ENCODE results near the gene RAB9B. TPM values are rescaled to one million over a fixed set of nuclear protein-coding genes. Genes with fewer than 3 reads are reported as not detected.

Gene RAB9B
- total RNA-seq, 1 experiment from 2014 or later, result 0.05 TPM

GRCh38 chrX:103864149-103864548 is 32.1 kb upstream of the RAB9B start:
- no peak overlapping the region for H3K4me3 ChIP-seq (replicated peaks in 1 of 2; ENCODE audit: low read depth in 1 of 2, low read length in 2 of 2)
- intact Hi-C loops (cut with micrococcal nuclease), result no loop called here
- no peaks in the 10 kb centered on the region for H3K36me3 ChIP-seq (ENCODE audit: control insufficient read depth in 1 of 2, insufficient read depth in 2 of 2, low read length in 2 of 2)
- DNase-seq (ENCODE audit: low read depth, low spot score), result no peak
- POLR2A ChIA-PET, result no interaction called here
- H3K9me3 ChIP-seq (ENCODE audit: control insufficient read depth in 1 of 2, insufficient read depth in 1 of 2, low read depth in 1 of 2, low read length in 2 of 2), result no peaks in the 10 kb centered on the region
- TF ChIP-seq SIN3A (IDR thresholded peaks at IDR 0.05; ENCODE audit: low read depth) (no peak), RAD21 (IDR thresholded peaks at IDR 0.05; ENCODE audit: low read depth) (no peak), YY1 (IDR thresholded peaks at IDR 0.05; ENCODE audit: extremely low read depth, insufficient replicate concordance, low read depth, low read length) (no peak), EGR1 (IDR thresholded peaks at IDR 0.05; ENCODE audit: low read depth) (no peak), FOSL1 (IDR thresholded peaks at IDR 0.05; ENCODE audit: low read depth) (no peak), CEBPB (IDR thresholded peaks at IDR 0.05; ENCODE audit: low read depth) (no peak), REST (IDR thresholded peaks at IDR 0.05; ENCODE audit: low read depth) (no peak), ZBTB33 (IDR thresholded peaks at IDR 0.05; ENCODE audit: extremely low read depth, insufficient replicate concordance, low read length) (no peak), ZFX (IDR thresholded peaks at IDR 0.05) (no peak)
- H3K9me2 ChIP-seq (ENCODE audit: insufficient read depth), result no peaks in the 10 kb centered on the region
- H3K79me2 ChIP-seq (ENCODE audit: insufficient read depth, low read length), result no peaks in the 10 kb centered on the region
- CTCF ChIA-PET, result no interaction called here
- ATAC-seq, result no peak
- RAD21 ChIA-PET (ENCODE audit: low non-redundant PET in 1 of 2, low total read pairs in 2 of 2, uncharacterized antibody in 2 of 2, unreplicated experiment in 2 of 2), result no interaction called here
- H3K9ac ChIP-seq (ENCODE audit: low read length), result no peak overlapping the region
- H2AFZ ChIP-seq (ENCODE audit: low read depth, low read length, poor library complexity, severe bottlenecking), result no peak overlapping the region
- no peak overlapping the region for H3K4me2 ChIP-seq (ENCODE audit: low read length)
- H3K27ac ChIP-seq (ENCODE audit: low read depth, low read length), result no peak overlapping the region
- H3K27me3 ChIP-seq (ENCODE audit: insufficient read depth, low read length), result no peaks in the 10 kb centered on the region
- no TSS peak for BruUV-seq (replicated peaks)
- no peaks in the 10 kb centered on the region for H4K20me1 ChIP-seq (ENCODE audit: insufficient read depth)
- H3K4me1 ChIP-seq (ENCODE audit: control insufficient read depth in 1 of 2, insufficient read depth in 2 of 2, low read length in 2 of 2), result no peaks in the 10 kb centered on the region

Measured in HCT116 (cell line).